Skeletal muscle tissue (tissue), 4 donors: ENCODE results near the gene COL4A3. TPM values are rescaled to one million over a fixed set of nuclear protein-coding genes. Genes with fewer than 3 reads are reported as not detected.

Experiments
- H3K27ac ChIP-seq: one replicate; pipeline ENCODE4 v1.7.0; 2013; ENCODE audit warnings: mild to moderate bottlenecking, low read depth, low read length, inconsistent platforms
- H3K27me3 ChIP-seq, 3 donors: one replicate each; pipeline ENCODE4 v1.7.0; 2013; ENCODE audit warnings: low read length in 3 of 3; ENCODE audit not compliant: control insufficient read depth in 3 of 3, insufficient read depth in 3 of 3
- H3K36me3 ChIP-seq, 3 donors: one replicate each; pipeline ENCODE4 v1.7.0; 2013; ENCODE audit warnings: low read length in 3 of 3; ENCODE audit not compliant: control insufficient read depth in 3 of 3, insufficient read depth in 3 of 3
- H3K4me1 ChIP-seq, 3 donors: one replicate each; pipeline ENCODE4 v1.7.0; 2013; ENCODE audit warnings: low read length in 3 of 3, mild to moderate bottlenecking in 3 of 3; ENCODE audit not compliant: control insufficient read depth in 3 of 3, insufficient read depth in 3 of 3
- H3K4me3 ChIP-seq, 3 donors: one replicate each; pipeline ENCODE4 v1.7.0; 2013; ENCODE audit warnings: low read length in 3 of 3
- H3K9ac ChIP-seq, 3 donors: one replicate each; pipeline ENCODE4 v1.7.0; 2013; ENCODE audit warnings: low read length in 3 of 3, mild to moderate bottlenecking in 3 of 3, moderate library complexity in 2 of 3, low read depth in 1 of 3
- H3K9me3 ChIP-seq, 3 donors: one replicate each; pipeline ENCODE4 v1.7.0; 2013; ENCODE audit warnings: low read length in 3 of 3; ENCODE audit not compliant: control insufficient read depth in 3 of 3
- total RNA-seq: library from RNA; depleted of rRNA; stranded (reverse); fragments of >200 nt; gene quantifications from one replicate; pipeline ENCODE4 v1.2.3, GENCODE V29; 2014
- donor health status: Osteomylitis.

COL4A3 gene
- total RNA-seq: under 0.01 TPM

- Histone ChIP-seq H3K4me3 (peak within 1 kb of the TSS; percentile 66 to 77 (median 69)), H3K36me3 (no peaks in the 10 kb centered on the region), H3K9ac (peak within 1 kb of the TSS; percentile 69 to 90 (median 87)), H3K4me1 (peaks cover 8 to 36% (median 28%) of the 10 kb centered on the region in 3 donors), H3K27ac (peak within 1 kb of the TSS; percentile 88), H3K27me3 (peaks cover 0 to 5% (median 3%) of the 10 kb centered on the region in 3 donors), H3K9me3 (no peaks in the 10 kb centered on the region)
These were observed at the start of gene COL4A3, which contains the start of gene COL4A4 for GRCh38 chr2:227163998-227164762. TSS of gene COL4A3 (plus strand) at chr2:227164624. CDS start at chr2:227164727, 103 bp downstream. TSS of gene COL4A4 (minus strand) at chr2:227164205. CDS start at chr2:227147483, 16,722 bp downstream.

GRCh38 chr2:227115761-227116160 lies 48.7 kb upstream of the COL4A3 start:
- H3K4me3 ChIP-seq: no peak overlapping the region
- H3K36me3 ChIP-seq: peaks cover 4 to 18% (median 5%) of the 10 kb centered on the region in 3 donors

GRCh38 chr2:227117027-227117426 lies 47.4 kb upstream of the COL4A3 start:
- Histone ChIP-seq H3K4me1 (no peaks in the 10 kb centered on the region), H3K27ac (no peak overlapping the region), H3K9me3 (no peaks in the 10 kb centered on the region), H3K27me3 (no peaks in the 10 kb centered on the region), H3K4me3 (no peak overlapping the region), H3K36me3 (peaks cover 4 to 18% (median 5%) of the 10 kb centered on the region in 3 donors), H3K9ac (no peak overlapping the region)

More at GRCh38 chr2:227115761-227116160, 48.7 kb upstream of the COL4A3 start:
- Histone ChIP-seq H3K9me3 (no peaks in the 10 kb centered on the region), H3K27me3 (no peaks in the 10 kb centered on the region), H3K27ac (no peak overlapping the region), H3K9ac (no peak overlapping the region), H3K4me1 (no peaks in the 10 kb centered on the region)

- H3K9ac ChIP-seq: no peak overlapping the region
- no peak overlapping the region for H3K27ac ChIP-seq
- H3K9me3 ChIP-seq: no peaks in the 10 kb centered on the region
- no peak overlapping the region for H3K4me3 ChIP-seq
- no peaks in the 10 kb centered on the region for H3K4me1 ChIP-seq
- H3K36me3 ChIP-seq: peaks cover 4 to 18% (median 5%) of the 10 kb centered on the region in 3 donors
- no peaks in the 10 kb centered on the region for H3K27me3 ChIP-seq
These were observed 46.6 kb upstream of the COL4A3 start for GRCh38 chr2:227117852-227118251.

GRCh38 chr2:227118353-227118752 lies 46.1 kb upstream of the COL4A3 start:
- no peaks in the 10 kb centered on the region for H3K27me3 ChIP-seq
- H3K27ac ChIP-seq: no peak overlapping the region
- H3K9ac ChIP-seq: no peak overlapping the region
- no peaks in the 10 kb centered on the region for H3K9me3 ChIP-seq
- no peak overlapping the region for H3K4me3 ChIP-seq
- H3K36me3 ChIP-seq: peaks cover 4 to 17% (median 5%) of the 10 kb centered on the region in 3 donors
- H3K4me1 ChIP-seq: no peaks in the 10 kb centered on the region

- Histone ChIP-seq H3K27me3 (no peaks in the 10 kb centered on the region), H3K27ac (no peak overlapping the region), H3K4me1 (no peaks in the 10 kb centered on the region), H3K36me3 (peaks cover 0 to under 1% (median 0%) of the 10 kb centered on the region in 3 donors), H3K9me3 (no peaks in the 10 kb centered on the region), H3K9ac (no peak overlapping the region), H3K4me3 (no peak overlapping the region)
These were observed 40.7 kb upstream of the COL4A3 start for GRCh38 chr2:227123697-227124096.

GRCh38 chr2:227124811-227125210 lies 39.6 kb upstream of the COL4A3 start:
- Histone ChIP-seq H3K4me1 (no peaks in the 10 kb centered on the region), H3K36me3 (no peaks in the 10 kb centered on the region)

GRCh38 chr2:227125506-227125905 lies 38.9 kb upstream of the COL4A3 start:
- Histone ChIP-seq H3K27ac (no peak overlapping the region), H3K4me1 (peaks cover 0 to 6% (median 4%) of the 10 kb centered on the region in 3 donors), H3K9me3 (no peaks in the 10 kb centered on the region), H3K36me3 (no peaks in the 10 kb centered on the region), H3K9ac (no peak overlapping the region), H3K4me3 (no peak overlapping the region), H3K27me3 (no peaks in the 10 kb centered on the region)

More at GRCh38 chr2:227124811-227125210, 39.6 kb upstream of the COL4A3 start:
- no peak overlapping the region for H3K9ac ChIP-seq
- H3K27me3 ChIP-seq: no peaks in the 10 kb centered on the region
- no peak overlapping the region for H3K27ac ChIP-seq
- no peaks in the 10 kb centered on the region for H3K9me3 ChIP-seq
- no peak overlapping the region for H3K4me3 ChIP-seq

GRCh38 chr2:227127201-227127600 lies 37.2 kb upstream of the COL4A3 start:
- no peaks in the 10 kb centered on the region for H3K27me3 ChIP-seq

GRCh38 chr2:227130636-227131035 lies 33.8 kb upstream of the COL4A3 start:
- Histone ChIP-seq H3K4me3 (no peak overlapping the region), H3K27ac (no peak overlapping the region), H3K27me3 (no peaks in the 10 kb centered on the region), H3K9me3 (no peaks in the 10 kb centered on the region), H3K4me1 (peaks cover 6 to 33% (median 14%) of the 10 kb centered on the region in 3 donors), H3K36me3 (no peaks in the 10 kb centered on the region), H3K9ac (no peak overlapping the region)

More at GRCh38 chr2:227127201-227127600, 37.2 kb upstream of the COL4A3 start:
- Histone ChIP-seq H3K4me3 (no peak overlapping the region), H3K4me1 (peaks cover 0 to 17% (median 4%) of the 10 kb centered on the region in 3 donors), H3K36me3 (no peaks in the 10 kb centered on the region), H3K9me3 (no peaks in the 10 kb centered on the region), H3K27ac (no peak overlapping the region), H3K9ac (no peak overlapping the region)
